Right lung (tissue), 10 donors: ENCODE measurements around the gene CDX4. TPM values are rescaled to one million over a fixed set of nuclear protein-coding genes. Genes with fewer than 3 reads are reported as not detected.
"Not testable (repeated sequence)": the region's sequence is repeated elsewhere in the genome, so short reads cannot be mapped to it uniquely, and the experiment has no call there.

Experiments
- DNase-seq, 2 donors: peaks; one replicate each; pipeline ENCODE4 v3.0.0-alpha.2; 2013
- long read RNA-seq, 8 donors: transcript quantifications; one replicate each; lab custom pipeline, GENCODE V29; 2026
- polyA plus RNA-seq, 5 donors: library from polyadenylated mRNA; unstranded; fragments of 120-200 nt; gene quantifications; one replicate each; pipeline versions ENCODE4 v1.2.1 to v1.2.3, GENCODE V29; 2013; ENCODE audit warnings: inconsistent platforms in 1 of 5, low replicate concordance in 1 of 5; ENCODE audit not compliant: insufficient read length in 5 of 5, insufficient read depth in 1 of 5

Gene CDX4
- not detected for polyA plus RNA-seq
- long read RNA-seq, donor 1 = 0 reads
- long read RNA-seq, donor 2 = 0 reads
- long read RNA-seq, donor 3 = 0 reads
- long read RNA-seq, donor 4 = 0 reads
- long read RNA-seq, donor 5 = 0 reads
- long read RNA-seq, donor 6 = 0 reads
- long read RNA-seq, donor 7 = 0 reads
- long read RNA-seq, donor 8 = 0 reads

GRCh38 chrX:73446831-73447230 lies at the start of gene CDX4:
CDX4 (plus strand) TSS chrX:73447053; CDS start chrX:73447254, 201 bp downstream.
- no peak for DNase-seq

GRCh38 chrX:73398185-73398914 lies 48.5 kb upstream of the CDX4 start:
- no peak for DNase-seq

GRCh38 chrX:73400136-73400748 lies 46.6 kb upstream of the CDX4 start:
- no peak for DNase-seq

- no peak for DNase-seq
Measured at GRCh38 chrX:73401591-73402266, 45.1 kb upstream of the CDX4 start.

GRCh38 chrX:73412930-73413329 lies 33.9 kb upstream of the CDX4 start:
- no peak for DNase-seq

GRCh38 chrX:73447311-73447794 lies 500 bp downstream of the CDX4 start:
- DNase-seq = no peak

- DNase-seq = no peak
Measured at GRCh38 chrX:73448379-73448778, 1.5 kb downstream of the CDX4 start.

- DNase-seq = no peak
Measured at GRCh38 chrX:73455171-73455570, 8.3 kb downstream of the CDX4 start.

GRCh38 chrX:73457306-73457705 lies 10.5 kb downstream of the CDX4 start:
- DNase-seq = peak; percentile 29 to 42

- DNase-seq = no peak
Measured at GRCh38 chrX:73468376-73468775, 21.5 kb downstream of the CDX4 start.

GRCh38 chrX:73478961-73479360 lies 32.1 kb downstream of the CDX4 start:
- DNase-seq = no peak

GRCh38 chrX:73481521-73481920 lies 34.7 kb downstream of the CDX4 start:
- DNase-seq = no peak

- DNase-seq = no peak
Measured at GRCh38 chrX:73490661-73491060, 43.8 kb downstream of the CDX4 start.

- not testable (repeated sequence) for DNase-seq
Measured at GRCh38 chrX:73492178-73492577, 45.3 kb downstream of the CDX4 start.

Other genes starting within 250 kb of the CDX4 start
- gene NAP1L2, start 232.2 kb upstream of the CDX4 start, polyA plus RNA-seq = under 1 TPM; 0.26 to 0.85 (median 0.52) TPM
- gene CHIC1, start 116.1 kb downstream of the CDX4 start, polyA plus RNA-seq = 10 to 100 TPM in 2 of 5 donors, 1 to 10 TPM in 3; 6.3 to 11.1 (median 9.1) TPM